Measurements from ENCODE around the gene NR2F6. TPM values are rescaled to one million over a fixed set of nuclear protein-coding genes. Genes with fewer than 3 reads are reported as not detected.

NR2F6 gene
- polyA plus RNA-seq, 12 donors, result 15.7 to 58.5 (median 21.3) TPM; not detected in 1

- DNase-seq, result peak; percentile 98
Measured at GRCh38 chr19:17266975-17267788, 21.5 kb upstream of the NR2F6 start, which contains the start of gene BABAM1. TSS of gene BABAM1 (plus strand) at chr19:17267443. CDS start at chr19:17268807, 1,364 bp downstream.

DNA sequence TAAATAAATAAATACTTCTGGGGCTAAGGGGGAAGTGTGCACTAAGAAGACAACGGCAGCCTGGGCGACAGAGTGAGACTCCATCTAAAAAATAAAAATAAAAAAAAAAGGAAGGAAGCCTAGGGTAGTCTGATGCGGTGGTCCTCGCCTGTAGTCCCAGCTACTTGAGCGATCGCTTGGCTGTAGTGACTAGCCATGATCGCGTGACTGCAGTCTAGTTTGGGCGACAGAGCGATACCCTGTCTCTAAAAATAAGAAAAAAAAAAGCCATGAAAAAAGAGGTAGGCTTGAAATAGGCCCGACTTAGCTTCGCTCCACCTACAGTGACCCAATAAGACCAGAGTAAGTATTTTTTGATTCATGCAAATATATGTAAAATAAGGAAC is 20.9 kb upstream of the NR2F6 start:
- DNase-seq, result no peak

GRCh38 chr19:17266026-17266425 is 20.3 kb upstream of the NR2F6 start:
- no peak for DNase-seq

- DNase-seq, result no peak
Measured at GRCh38 chr19:17264641-17264979, 18.9 kb upstream of the NR2F6 start, which contains the start of gene USHBP1. TSS of gene USHBP1 (minus strand) at chr19:17264745. CDS start at chr19:17264299, 446 bp downstream.

GRCh38 chr19:17263712-17264640 is 18.3 kb upstream of the NR2F6 start:
- no peak for DNase-seq

GRCh38 chr19:17262557-17262956 is 16.8 kb upstream of the NR2F6 start:
- no peak for DNase-seq

DNA sequence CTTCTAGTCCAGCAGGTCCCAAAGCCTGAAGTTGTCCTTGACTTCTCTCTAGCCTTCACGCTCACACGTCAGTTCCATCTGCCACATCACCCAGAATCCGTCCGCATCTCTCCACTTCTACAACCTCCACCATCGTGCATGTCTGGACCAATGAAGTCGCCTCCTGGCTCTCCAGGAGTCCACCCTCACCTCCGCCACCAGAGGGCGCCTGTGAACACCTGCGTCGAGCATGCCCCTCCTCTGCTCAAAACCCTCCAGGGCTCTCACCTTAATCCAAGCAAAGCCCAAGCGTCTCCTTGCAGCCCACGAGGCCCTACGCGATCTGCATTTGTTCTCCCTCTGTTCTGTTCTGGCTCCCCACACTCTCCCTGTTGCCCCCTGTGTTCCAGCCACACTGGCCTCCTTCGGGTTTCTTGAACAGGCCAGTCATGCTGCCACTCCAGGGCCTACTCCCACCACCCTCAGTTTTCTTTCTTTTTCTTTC is 15.2 kb upstream of the NR2F6 start:
- DNase-seq, result no peak

DNA sequence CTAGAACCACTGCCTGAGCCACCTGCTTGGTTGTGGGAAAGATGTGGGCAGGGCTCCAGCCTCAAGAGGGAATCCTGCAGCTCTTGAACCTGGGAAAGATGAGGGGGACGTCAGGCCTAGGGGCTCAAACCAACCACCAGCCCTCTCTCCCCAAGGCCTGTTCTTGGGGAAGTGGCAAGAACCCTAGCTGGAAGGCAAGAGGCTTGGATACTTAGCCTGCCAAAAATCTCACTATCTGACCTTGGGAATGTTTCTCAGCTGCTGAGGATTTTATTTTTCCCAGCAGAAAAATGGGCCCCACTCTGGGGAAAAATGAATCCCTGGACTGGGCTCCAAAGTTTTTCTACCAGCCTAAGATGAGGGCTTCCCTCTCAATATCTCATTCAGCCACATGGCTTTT is 14.2 kb upstream of the NR2F6 start:
- no peak for DNase-seq

DNA sequence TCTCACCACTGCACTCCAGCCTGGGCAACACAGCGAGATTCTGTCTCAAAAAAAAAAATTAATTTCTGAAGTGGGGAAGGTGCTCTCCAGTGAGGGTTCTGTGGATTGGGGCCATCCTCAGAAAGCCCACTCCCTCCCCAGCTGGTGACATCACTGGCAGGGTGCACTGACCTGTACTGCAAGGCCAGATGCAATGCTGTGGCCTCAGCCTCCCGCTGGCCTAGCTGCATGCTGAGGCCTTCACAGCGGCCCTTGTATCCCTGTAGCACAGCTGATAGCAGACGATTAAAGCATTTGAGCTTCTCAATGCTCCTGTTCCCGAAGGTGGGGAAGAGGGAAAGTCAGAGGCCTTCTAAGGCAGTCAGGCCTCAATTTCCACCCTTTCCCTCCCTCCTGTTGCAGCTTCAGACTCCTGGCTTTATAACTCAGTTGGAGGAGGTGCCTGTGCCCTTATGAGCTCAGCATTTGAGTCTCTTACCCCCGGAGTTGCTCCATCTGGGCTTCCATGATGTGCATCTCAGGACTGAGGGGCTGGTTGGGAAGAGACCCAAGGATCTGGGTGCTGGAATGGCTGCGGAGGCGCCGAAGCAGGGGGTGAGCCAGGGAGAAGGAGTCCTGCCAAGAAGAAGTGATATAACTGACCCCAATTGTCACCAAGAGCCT is 13.5 kb upstream of the NR2F6 start:
- DNase-seq, result no peak

GRCh38 chr19:17256130-17256529 is 10.4 kb upstream of the NR2F6 start:
- no peak for DNase-seq

- DNase-seq, result no peak
Measured at GRCh38 chr19:17255150-17255621, 9.5 kb upstream of the NR2F6 start.

GRCh38 chr19:17254636-17255035 is 8.9 kb upstream of the NR2F6 start:
- DNase-seq, result no peak

DNA sequence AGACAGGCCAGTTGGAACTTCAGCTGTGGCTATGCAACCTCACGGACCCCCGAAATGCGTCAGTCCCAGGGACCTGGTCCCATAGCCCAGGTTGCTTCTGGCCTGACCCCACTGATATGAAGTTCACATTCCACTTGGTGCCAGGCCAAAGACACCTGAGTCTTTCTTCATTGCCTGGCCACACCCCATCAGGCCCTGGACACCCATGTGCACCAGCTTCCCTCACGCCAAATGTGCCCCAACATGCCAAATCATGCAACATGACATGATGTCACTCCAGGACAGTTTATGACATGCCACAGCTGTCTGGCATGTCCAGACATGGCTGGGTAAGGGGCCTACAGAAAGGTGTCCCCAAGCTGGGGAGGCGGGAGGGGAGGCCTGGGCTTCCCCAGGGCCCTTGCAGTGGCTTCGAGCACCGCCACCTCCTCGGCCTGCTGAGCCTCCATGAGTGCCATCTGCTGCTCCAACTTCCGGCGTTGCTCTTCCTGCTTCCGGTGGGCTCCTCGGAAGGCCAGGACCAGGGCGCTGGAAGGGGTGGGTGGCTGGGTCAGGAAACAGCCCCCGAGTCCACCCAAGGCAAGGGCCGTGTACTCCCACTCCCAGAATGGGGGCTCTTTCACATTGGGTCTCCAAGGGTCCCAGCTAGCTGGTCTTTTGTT is 4.3 kb upstream of the NR2F6 start:
- DNase-seq, result no peak

DNA sequence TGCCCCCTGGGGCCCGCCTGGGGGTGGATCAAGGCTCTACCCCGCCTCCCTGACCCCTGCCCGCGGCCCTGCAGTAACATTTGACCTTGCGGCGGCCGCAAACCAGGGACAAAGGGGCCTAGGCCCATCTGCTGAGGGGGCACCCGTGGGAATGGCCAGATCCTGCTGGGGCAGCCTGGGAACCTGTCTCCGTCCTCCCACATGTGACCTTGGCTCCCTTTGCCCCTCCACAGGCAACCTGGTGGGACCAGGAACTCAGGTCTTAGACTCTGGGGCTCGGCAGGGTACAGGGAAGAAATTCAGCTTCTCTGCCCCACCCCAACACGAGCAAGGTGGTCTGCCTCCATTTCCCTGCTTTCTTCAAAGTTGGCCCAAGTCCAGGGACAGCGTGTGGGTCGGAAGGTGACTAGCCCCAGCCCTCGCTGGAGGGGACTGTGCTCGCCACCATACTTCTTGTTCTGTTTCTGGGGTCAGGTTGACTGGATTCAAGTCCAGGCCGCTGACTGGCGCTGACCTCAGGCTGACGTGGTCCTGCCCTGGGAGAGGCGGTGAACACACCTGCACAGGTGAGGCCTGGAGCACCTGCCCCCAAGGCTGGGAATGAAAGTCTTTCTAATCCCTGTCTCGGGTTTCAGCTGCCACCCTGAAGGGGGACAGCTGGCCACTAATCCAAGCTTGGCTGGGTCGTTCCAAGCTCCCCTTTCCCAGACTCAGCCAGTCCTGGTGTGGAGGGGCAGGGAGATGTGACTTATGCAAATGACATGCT is 2.5 kb upstream of the NR2F6 start:
- DNase-seq, result no peak

DNA sequence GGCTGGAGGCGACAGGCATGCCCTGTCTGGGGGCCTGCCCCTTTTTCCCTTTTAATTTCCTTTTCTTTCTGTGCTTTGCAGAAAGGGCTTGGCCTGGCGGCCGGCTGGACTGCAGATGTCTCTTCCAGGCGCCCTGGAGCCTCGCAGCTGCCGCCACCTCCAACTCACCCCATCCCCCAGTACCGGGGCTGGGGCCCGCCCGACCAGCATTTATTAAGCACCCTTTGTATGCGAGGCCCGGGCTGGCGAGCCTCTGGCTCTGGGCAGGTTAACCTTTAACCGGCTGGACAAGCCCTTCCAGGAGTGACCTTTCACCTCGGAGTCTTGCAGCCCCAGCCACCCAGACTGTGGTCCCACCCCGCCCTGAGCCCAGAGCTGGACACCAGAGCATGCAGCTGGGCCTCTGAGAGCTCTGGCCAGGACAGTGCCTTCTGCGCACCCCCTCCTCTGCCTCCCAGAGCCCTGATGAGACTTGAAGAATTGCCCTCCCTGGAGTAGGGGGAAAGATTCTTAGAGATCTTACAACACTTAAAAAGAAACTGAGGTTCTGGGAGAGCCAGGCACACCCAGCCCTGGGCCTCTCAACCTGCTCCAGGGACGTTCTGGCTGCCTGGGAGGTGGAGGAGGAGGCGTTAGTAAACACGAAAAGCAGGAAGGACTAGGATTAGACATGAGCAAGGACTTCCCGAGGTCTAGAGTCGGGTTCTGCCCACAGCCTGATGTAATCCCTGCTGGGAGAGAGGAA is 1.1 kb upstream of the NR2F6 start:
- peak; percentile 75 for DNase-seq

- no peak for DNase-seq
Measured at GRCh38 chr19:17244618-17245534, 843 bp downstream of the NR2F6 start.

GRCh38 chr19:17243830-17244617 is 1.7 kb downstream of the NR2F6 start:
- no peak for DNase-seq

Measured in muscle of arm (tissue), 12 donors.